HEK293T (cell line): ENCODE results near the gene DVL3.

Experiments used
- ARNT ChIP-seq: fragments of 450-650 bp; IDR thresholded peaks from 2 replicates; pipeline ENCODE4 v1.6.1; 2017; ENCODE audit warnings: mild to moderate bottlenecking
- BHLHE40 ChIP-seq: fragments of 450-650 bp; IDR thresholded peaks from 2 replicates; pipeline ENCODE4 v1.6.1; 2016; ENCODE audit warnings: mild to moderate bottlenecking, moderate library complexity, borderline replicate concordance
- CTBP1 ChIP-seq: fragments of 450-650 bp; IDR thresholded peaks from 2 replicates; pipeline ENCODE4 v1.6.1; 2016; ENCODE audit warnings: borderline replicate concordance
- FOXA1 ChIP-seq: fragments of 450-650 bp; IDR thresholded peaks from 2 replicates; pipeline ENCODE4 v1.6.1; 2016; ENCODE audit warnings: mild to moderate bottlenecking
- FOXK2 ChIP-seq: fragments of 450-650 bp; IDR thresholded peaks from 2 replicates; pipeline ENCODE4 v1.6.1; 2016; ENCODE audit warnings: mild to moderate bottlenecking
- FOXM1 ChIP-seq: fragments of 450-650 bp; IDR thresholded peaks from 2 replicates; pipeline ENCODE4 v1.6.1; 2017; ENCODE audit warnings: mild to moderate bottlenecking, borderline replicate concordance
- HDGF ChIP-seq: fragments of 450-650 bp; IDR thresholded peaks from 2 replicates; pipeline ENCODE4 v1.6.1; 2017; ENCODE audit warnings: antibody characterized with exemption, borderline replicate concordance
- L3MBTL2 ChIP-seq: fragments of 450-650 bp; conservative IDR thresholded peaks from 2 replicates; pipeline ENCODE4 v1.6.1; 2016; ENCODE audit warnings: mild to moderate bottlenecking
- LEF1 ChIP-seq: fragments of 450-650 bp; IDR thresholded peaks from 2 replicates; pipeline ENCODE4 v1.6.1; 2017; ENCODE audit warnings: mild to moderate bottlenecking, borderline replicate concordance
- NFRKB ChIP-seq: fragments of 450-650 bp; IDR thresholded peaks from 2 replicates; pipeline ENCODE4 v1.6.1; 2016; ENCODE audit warnings: mild to moderate bottlenecking, moderate library complexity
- SP1 ChIP-seq: fragments of 450-650 bp; IDR thresholded peaks from 2 replicates; pipeline ENCODE4 v1.6.1; 2017
- SUZ12 ChIP-seq: fragments of 450-650 bp; IDR thresholded peaks from 2 replicates; pipeline ENCODE4 v1.6.1; 2016; ENCODE audit warnings: mild to moderate bottlenecking
- TARDBP ChIP-seq: fragments of 450-650 bp; IDR thresholded peaks from 2 replicates; pipeline ENCODE4 v1.6.1; 2016
- TF ChIP-seq, protein P1 (sequence below): fragments of 450-650 bp; IDR thresholded peaks from 2 replicates; pipeline ENCODE4 v1.6.1; 2016

DNA sequence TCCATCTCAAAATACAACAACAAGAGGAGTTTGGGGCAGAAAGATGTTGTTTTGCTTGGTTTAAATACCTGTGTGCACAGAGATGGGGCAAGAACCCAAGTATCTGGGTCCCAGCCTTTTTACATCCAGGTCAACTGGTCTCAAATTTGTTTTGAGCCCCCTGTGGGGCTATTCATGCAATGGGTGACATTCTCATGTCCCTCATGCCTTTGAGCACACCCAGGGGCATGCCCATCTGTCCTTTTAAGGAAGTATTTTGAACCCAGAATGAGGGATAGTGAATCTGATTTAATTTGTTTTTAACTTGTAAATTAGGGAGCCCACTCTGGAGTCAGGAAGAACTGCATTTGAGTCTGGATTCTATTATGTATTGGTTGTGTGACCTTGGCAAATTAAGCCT is 45.6 kb downstream of the DVL3 start:
- TF ChIP-seq ARNT (no peak), NFRKB (no peak), FOXA1 (no peak), FOXM1 (no peak), SUZ12 (no peak), L3MBTL2 (no peak), BHLHE40 (no peak), SP1 (no peak), FOXK2 (no peak), TARDBP (no peak), CTBP1 (no peak), HDGF (no peak), LEF1 (no peak)
- TF ChIP-seq, protein P1, sequence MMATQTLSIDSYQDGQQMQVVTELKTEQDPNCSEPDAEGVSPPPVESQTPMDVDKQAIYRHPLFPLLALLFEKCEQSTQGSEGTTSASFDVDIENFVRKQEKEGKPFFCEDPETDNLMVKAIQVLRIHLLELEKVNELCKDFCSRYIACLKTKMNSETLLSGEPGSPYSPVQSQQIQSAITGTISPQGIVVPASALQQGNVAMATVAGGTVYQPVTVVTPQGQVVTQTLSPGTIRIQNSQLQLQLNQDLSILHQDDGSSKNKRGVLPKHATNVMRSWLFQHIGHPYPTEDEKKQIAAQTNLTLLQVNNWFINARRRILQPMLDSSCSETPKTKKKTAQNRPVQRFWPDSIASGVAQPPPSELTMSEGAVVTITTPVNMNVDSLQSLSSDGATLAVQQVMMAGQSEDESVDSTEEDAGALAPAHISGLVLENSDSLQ, result no peak
